ENCODE data around the gene ABHD17B. TPM values are rescaled to one million over a fixed set of nuclear protein-coding genes. Genes with fewer than 3 reads are reported as not detected.
"Not testable (repeated sequence)": the region's sequence is repeated elsewhere in the genome, so short reads cannot be mapped to it uniquely, and the experiment has no call there.

ABHD17B gene
- 10 to 100 TPM; 17.0 to 17.3 TPM for total RNA-seq
- polyA plus RNA-seq: 26.6 TPM

GRCh38 chr9:71911061-71911907, at the start of gene ABHD17B, which contains the start of gene C9orf85:
ABHD17B (minus strand) TSS chr9:71911193; CDS start chr9:71875080, 36,113 bp downstream.
C9orf85 (plus strand) TSS chr9:71911639; CDS start chr9:71911735, 96 bp downstream.
- Mint-ChIP-seq H3K36me3 (peaks cover 0 to 22% (median 0%) of the 10 kb centered on the region in 3 donors), H3K4me1 (peaks cover 69 to 82% (median 81%) of the 10 kb centered on the region in 3 donors), H3K9me3 (no peaks in the 10 kb centered on the region), H3K27me3 (peaks cover 0 to 2% of the 10 kb centered on the region in 2 donors), H3K4me3 (peak within 1 kb of the TSS; percentile 97 to 100 (median 100)), H3K27ac (peak within 1 kb of the TSS; percentile 79 to 98 (median 96))
- ChIA-PET POLR2A (interaction anchor here (0.9 to 1.4 kb wide), 6 partner anchors 9 to 454 kb away, joined by 3 to 5 read pairs (median 4); partner anchors contain the start of genes CEMIP2 and ZFAND5), CTCF (interaction anchor here (0.9 to 1.9 kb wide), 8 partner anchors 9 to 282 kb away, joined by 3 to 8 read pairs (median 3); no protein-coding TSS in a partner anchor)
- Histone ChIP-seq H3K9me3 (ENCODE audit: low read length) (no peaks in the 10 kb centered on the region), H3K36me3 (ENCODE audit: insufficient read depth, low read length) (no peaks in the 10 kb centered on the region), H3K4me3 (ENCODE audit: low read length) (peak within 1 kb of the TSS; percentile 93), H3K27me3 (ENCODE audit: insufficient read depth, low read length, poor library complexity, severe bottlenecking) (no peaks in the 10 kb centered on the region), H3K4me1 (ENCODE audit: insufficient read depth, low read length) (peaks cover 28% of the 10 kb centered on the region), H3K27ac (ENCODE audit: low read depth, low read length) (peak within 1 kb of the TSS; percentile 74)
- DNase-seq: peak; percentile 96 to 97 (median 97)

- peaks cover 3 to 5% (median 4%) of the 10 kb centered on the region in 3 donors for H3K4me1 Mint-ChIP-seq
- Histone ChIP-seq H3K4me3 (ENCODE audit: low read length) (no peak overlapping the region), H3K27me3 (ENCODE audit: insufficient read depth, low read length, poor library complexity, severe bottlenecking) (no peaks in the 10 kb centered on the region), H3K9me3 (ENCODE audit: low read length) (no peaks in the 10 kb centered on the region), H3K36me3 (ENCODE audit: insufficient read depth, low read length) (no peaks in the 10 kb centered on the region), H3K4me1 (ENCODE audit: insufficient read depth, low read length) (no peaks in the 10 kb centered on the region), H3K27ac (ENCODE audit: low read depth, low read length) (no peak overlapping the region)
- H3K27me3 Mint-ChIP-seq: no peaks in the 10 kb centered on the region
- H3K9me3 Mint-ChIP-seq: no peaks in the 10 kb centered on the region
- ChIA-PET POLR2A (no interaction called here), CTCF (no interaction called here)
- H3K27ac Mint-ChIP-seq: no peak overlapping the region
- DNase-seq: no peak
- no peak overlapping the region for H3K4me3 Mint-ChIP-seq
- peaks cover 4 to 47% (median 16%) of the 10 kb centered on the region in 3 donors for H3K36me3 Mint-ChIP-seq
Observed at GRCh38 chr9:71955300-71955915, 44.4 kb upstream of the ABHD17B start.

GRCh38 chr9:71954652-71955051, 43.7 kb upstream of the ABHD17B start:
- H3K27me3 Mint-ChIP-seq; H3K9me3 Mint-ChIP-seq; H3K27ac Mint-ChIP-seq; H3K4me1 Mint-ChIP-seq; DNase-seq; POLR2A ChIA-PET; CTCF ChIA-PET; H3K4me3 ChIP-seq (ENCODE audit: low read length); H3K27ac ChIP-seq (ENCODE audit: low read depth, low read length); H3K4me1 ChIP-seq (ENCODE audit: insufficient read depth, low read length); H3K36me3 ChIP-seq (ENCODE audit: insufficient read depth, low read length); H3K27me3 ChIP-seq (ENCODE audit: insufficient read depth, low read length, poor library complexity, severe bottlenecking); H3K4me3 Mint-ChIP-seq; H3K9me3 ChIP-seq (ENCODE audit: low read length): not testable (repeated sequence)
- H3K36me3 Mint-ChIP-seq: peaks cover 0 to 49% (median 11%) of the 10 kb centered on the region in 3 donors

GRCh38 chr9:71944754-71945375, 33.9 kb upstream of the ABHD17B start:
- CTCF ChIA-PET: no interaction called here
- H3K27me3 Mint-ChIP-seq: no peaks in the 10 kb centered on the region

GRCh38 chr9:71941998-71942567, 31.1 kb upstream of the ABHD17B start:
- Histone ChIP-seq H3K27ac (ENCODE audit: low read depth, low read length) (no peak overlapping the region), H3K9me3 (ENCODE audit: low read length) (no peaks in the 10 kb centered on the region), H3K4me1 (ENCODE audit: insufficient read depth, low read length) (no peaks in the 10 kb centered on the region), H3K36me3 (ENCODE audit: insufficient read depth, low read length) (no peaks in the 10 kb centered on the region), H3K27me3 (ENCODE audit: insufficient read depth, low read length, poor library complexity, severe bottlenecking) (no peaks in the 10 kb centered on the region), H3K4me3 (ENCODE audit: low read length) (no peak overlapping the region)
- Mint-ChIP-seq H3K36me3 (peaks cover 0 to 3% (median 0%) of the 10 kb centered on the region in 3 donors), H3K4me1 (peaks cover 24 to 39% (median 25%) of the 10 kb centered on the region in 3 donors), H3K9me3 (no peaks in the 10 kb centered on the region), H3K27me3 (no peaks in the 10 kb centered on the region), H3K27ac (peak overlapping the region in 4 of 8 donors; percentile 0 to 61 (median 32)), H3K4me3 (no peak overlapping the region)
- no peak for DNase-seq
- POLR2A ChIA-PET: no interaction called here
- CTCF ChIA-PET: interaction anchor here (0.6 kb wide), 1 partner anchor 263 kb away, joined by 3 read pairs; no protein-coding TSS in a partner anchor

More at GRCh38 chr9:71944754-71945375, 33.9 kb upstream of the ABHD17B start:
- no peaks in the 10 kb centered on the region for H3K36me3 ChIP-seq (ENCODE audit: insufficient read depth, low read length)
- Mint-ChIP-seq H3K27ac (peak overlapping the region in 1 of 8 donors; percentile 9), H3K4me1 (peaks cover 20 to 33% (median 22%) of the 10 kb centered on the region in 3 donors), H3K4me3 (no peak overlapping the region), H3K9me3 (no peaks in the 10 kb centered on the region), H3K36me3 (peaks cover 0 to 23% (median 3%) of the 10 kb centered on the region in 3 donors)
- no peaks in the 10 kb centered on the region for H3K4me1 ChIP-seq (ENCODE audit: insufficient read depth, low read length)
- H3K27me3 ChIP-seq (ENCODE audit: insufficient read depth, low read length, poor library complexity, severe bottlenecking): no peaks in the 10 kb centered on the region
- H3K9me3 ChIP-seq (ENCODE audit: low read length): no peaks in the 10 kb centered on the region
- no peak for DNase-seq
- H3K4me3 ChIP-seq (ENCODE audit: low read length): no peak overlapping the region
- POLR2A ChIA-PET: no interaction called here
- H3K27ac ChIP-seq (ENCODE audit: low read depth, low read length): no peak overlapping the region

GRCh38 chr9:71941060-71941568, 30.1 kb upstream of the ABHD17B start:
- peak overlapping the region in 2 of 8 donors; percentile 35 to 40 for H3K27ac Mint-ChIP-seq
- Histone ChIP-seq H3K4me1 (ENCODE audit: insufficient read depth, low read length) (no peaks in the 10 kb centered on the region), H3K9me3 (ENCODE audit: low read length) (no peaks in the 10 kb centered on the region), H3K27ac (ENCODE audit: low read depth, low read length) (no peak overlapping the region), H3K27me3 (ENCODE audit: insufficient read depth, low read length, poor library complexity, severe bottlenecking) (no peaks in the 10 kb centered on the region), H3K36me3 (ENCODE audit: insufficient read depth, low read length) (no peaks in the 10 kb centered on the region), H3K4me3 (ENCODE audit: low read length) (no peak overlapping the region)
- H3K4me3 Mint-ChIP-seq: no peak overlapping the region
- no peaks in the 10 kb centered on the region for H3K27me3 Mint-ChIP-seq
- ChIA-PET POLR2A (no interaction called here), CTCF (no interaction called here)
- peaks cover 26 to 48% (median 30%) of the 10 kb centered on the region in 3 donors for H3K4me1 Mint-ChIP-seq
- no peaks in the 10 kb centered on the region for H3K9me3 Mint-ChIP-seq
- no peaks in the 10 kb centered on the region for H3K36me3 Mint-ChIP-seq
- no peak for DNase-seq

- Mint-ChIP-seq H3K27me3 (no peaks in the 10 kb centered on the region), H3K27ac (no peak overlapping the region), H3K9me3 (peaks cover 0 to 3% (median 0%) of the 10 kb centered on the region in 5 donors), H3K4me1 (peaks cover 29 to 48% (median 48%) of the 10 kb centered on the region in 3 donors), H3K4me3 (no peak overlapping the region), H3K36me3 (peaks cover 0 to 3% (median 2%) of the 10 kb centered on the region in 3 donors)
- Histone ChIP-seq H3K9me3 (ENCODE audit: low read length) (no peaks in the 10 kb centered on the region), H3K36me3 (ENCODE audit: insufficient read depth, low read length) (no peaks in the 10 kb centered on the region), H3K27me3 (ENCODE audit: insufficient read depth, low read length, poor library complexity, severe bottlenecking) (no peaks in the 10 kb centered on the region), H3K4me3 (ENCODE audit: low read length) (no peak overlapping the region), H3K4me1 (ENCODE audit: insufficient read depth, low read length) (no peaks in the 10 kb centered on the region), H3K27ac (ENCODE audit: low read depth, low read length) (no peak overlapping the region)
- ChIA-PET POLR2A (no interaction called here), CTCF (no interaction called here)
- DNase-seq: no peak
Observed at GRCh38 chr9:71937898-71938297, 26.9 kb upstream of the ABHD17B start.
